ENCODE data around the gene ZRANB3. TPM values are rescaled to one million over a fixed set of nuclear protein-coding genes. Genes with fewer than 3 reads are reported as not detected.

The ZRANB3 gene
- total RNA-seq, 1 donor from 2014 or later: 18.6 TPM

GRCh38 chr2:135227386-135227785, 303.6 kb downstream of the ZRANB3 start:
- no peaks in the 10 kb centered on the region for H3K27me3 Mint-ChIP-seq (ENCODE audit: low read depth)

GRCh38 chr2:135226961-135227360, 304.1 kb downstream of the ZRANB3 start:
- no peak overlapping the region for H3K4me3 Mint-ChIP-seq
- H3K9me3 Mint-ChIP-seq: peaks cover 3% of the 10 kb centered on the region
- H3K4me1 Mint-ChIP-seq: no peaks in the 10 kb centered on the region
- peaks cover 11% of the 10 kb centered on the region for H3K36me3 Mint-ChIP-seq (ENCODE audit: low read depth)
- no peak for DNase-seq (ENCODE audit: low read depth, low spot score)
- no peak for TF ChIP-seq CTCF (conservative IDR thresholded peaks at IDR 0.05)
- no peak overlapping the region for H3K27ac Mint-ChIP-seq (ENCODE audit: unreplicated experiment)
- H3K27me3 Mint-ChIP-seq (ENCODE audit: low read depth): no peaks in the 10 kb centered on the region

More at GRCh38 chr2:135227386-135227785, 303.6 kb downstream of the ZRANB3 start:
- DNase-seq (ENCODE audit: low read depth, low spot score): no peak
- Mint-ChIP-seq H3K36me3 (ENCODE audit: low read depth) (peaks cover 11% of the 10 kb centered on the region), H3K9me3 (peaks cover 3% of the 10 kb centered on the region), H3K4me3 (no peak overlapping the region), H3K4me1 (no peaks in the 10 kb centered on the region), H3K27ac (ENCODE audit: unreplicated experiment) (no peak overlapping the region)
- no peak for TF ChIP-seq CTCF (conservative IDR thresholded peaks at IDR 0.05)

GRCh38 chr2:135225781-135226180, 305.2 kb downstream of the ZRANB3 start:
- no peaks in the 10 kb centered on the region for H3K27me3 Mint-ChIP-seq (ENCODE audit: low read depth)
- no peak overlapping the region for H3K4me3 Mint-ChIP-seq
- H3K27ac Mint-ChIP-seq (ENCODE audit: unreplicated experiment): no peak overlapping the region
- no peaks in the 10 kb centered on the region for H3K4me1 Mint-ChIP-seq
- H3K9me3 Mint-ChIP-seq: peaks cover 3% of the 10 kb centered on the region
- peaks cover 13% of the 10 kb centered on the region for H3K36me3 Mint-ChIP-seq (ENCODE audit: low read depth)
- DNase-seq (ENCODE audit: low read depth, low spot score): no peak
- TF ChIP-seq CTCF (conservative IDR thresholded peaks at IDR 0.05): no peak

- Mint-ChIP-seq H3K36me3 (ENCODE audit: low read depth) (peaks cover 11% of the 10 kb centered on the region), H3K9me3 (no peaks in the 10 kb centered on the region), H3K27ac (ENCODE audit: unreplicated experiment) (no peak overlapping the region), H3K4me1 (no peaks in the 10 kb centered on the region), H3K4me3 (no peak overlapping the region), H3K27me3 (ENCODE audit: low read depth) (no peaks in the 10 kb centered on the region)
- no peak for DNase-seq (ENCODE audit: low read depth, low spot score)
- no peak for TF ChIP-seq CTCF (conservative IDR thresholded peaks at IDR 0.05)
Measured at GRCh38 chr2:135219226-135219625, 311.8 kb downstream of the ZRANB3 start.

GRCh38 chr2:135218426-135218825, 312.6 kb downstream of the ZRANB3 start:
- Mint-ChIP-seq H3K4me3 (no peak overlapping the region), H3K27me3 (ENCODE audit: low read depth) (no peaks in the 10 kb centered on the region), H3K36me3 (ENCODE audit: low read depth) (peaks cover 11% of the 10 kb centered on the region), H3K9me3 (no peaks in the 10 kb centered on the region), H3K4me1 (no peaks in the 10 kb centered on the region), H3K27ac (ENCODE audit: unreplicated experiment) (no peak overlapping the region)
- DNase-seq (ENCODE audit: low read depth, low spot score): no peak
- no peak for TF ChIP-seq CTCF (conservative IDR thresholded peaks at IDR 0.05)

- Mint-ChIP-seq H3K4me3 (no peak overlapping the region), H3K36me3 (ENCODE audit: low read depth) (peaks cover 4% of the 10 kb centered on the region), H3K27me3 (ENCODE audit: low read depth) (no peaks in the 10 kb centered on the region), H3K4me1 (no peaks in the 10 kb centered on the region), H3K9me3 (no peaks in the 10 kb centered on the region), H3K27ac (ENCODE audit: unreplicated experiment) (no peak overlapping the region)
- TF ChIP-seq CTCF (conservative IDR thresholded peaks at IDR 0.05): no peak
- no peak for DNase-seq (ENCODE audit: low read depth, low spot score)
Measured at GRCh38 chr2:135212757-135213156, 318.3 kb downstream of the ZRANB3 start.
